HG02678 (cell line): ENCODE data around the gene DCAF10.
"Not testable (repeated sequence)": the region's sequence is repeated elsewhere in the genome, so short reads cannot be mapped to it uniquely, and the experiment has no call there.

Experiments
- ATAC-seq: cut with Tn5 transposase; IDR thresholded peaks from one replicate; pipeline ENCODE4 v1.9.1; 2021; ENCODE audit warnings: mild to moderate bottlenecking, moderate library complexity; ENCODE audit not compliant: unreplicated experiment

Gene DCAF10

GRCh38 chr9:37856551-37856950, 56.0 kb downstream of the DCAF10 start:
- ATAC-seq, result no peak

DNA sequence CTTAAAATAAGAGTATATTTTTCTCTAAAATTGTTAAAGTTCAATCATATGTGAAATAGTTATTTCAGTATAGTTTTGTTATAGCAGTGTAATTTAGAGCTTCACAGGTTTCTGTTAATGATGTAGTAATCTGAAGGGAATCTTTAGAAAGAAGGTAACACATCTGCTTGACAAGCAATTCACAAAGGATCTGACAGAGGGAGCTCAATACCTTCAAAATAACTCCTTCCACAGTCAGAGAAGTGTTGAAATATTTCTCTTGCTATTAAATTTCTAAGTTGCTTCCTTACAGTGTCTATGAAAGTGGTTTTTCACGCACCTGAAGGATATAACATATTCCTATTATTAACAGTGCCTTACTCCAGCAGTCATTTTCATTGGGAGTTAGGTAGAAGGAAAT, 58.4 kb downstream of the DCAF10 start:
- ATAC-seq, result no peak

- no peak for ATAC-seq
Measured at GRCh38 chr9:37862530-37862929, 61.9 kb downstream of the DCAF10 start.

DNA sequence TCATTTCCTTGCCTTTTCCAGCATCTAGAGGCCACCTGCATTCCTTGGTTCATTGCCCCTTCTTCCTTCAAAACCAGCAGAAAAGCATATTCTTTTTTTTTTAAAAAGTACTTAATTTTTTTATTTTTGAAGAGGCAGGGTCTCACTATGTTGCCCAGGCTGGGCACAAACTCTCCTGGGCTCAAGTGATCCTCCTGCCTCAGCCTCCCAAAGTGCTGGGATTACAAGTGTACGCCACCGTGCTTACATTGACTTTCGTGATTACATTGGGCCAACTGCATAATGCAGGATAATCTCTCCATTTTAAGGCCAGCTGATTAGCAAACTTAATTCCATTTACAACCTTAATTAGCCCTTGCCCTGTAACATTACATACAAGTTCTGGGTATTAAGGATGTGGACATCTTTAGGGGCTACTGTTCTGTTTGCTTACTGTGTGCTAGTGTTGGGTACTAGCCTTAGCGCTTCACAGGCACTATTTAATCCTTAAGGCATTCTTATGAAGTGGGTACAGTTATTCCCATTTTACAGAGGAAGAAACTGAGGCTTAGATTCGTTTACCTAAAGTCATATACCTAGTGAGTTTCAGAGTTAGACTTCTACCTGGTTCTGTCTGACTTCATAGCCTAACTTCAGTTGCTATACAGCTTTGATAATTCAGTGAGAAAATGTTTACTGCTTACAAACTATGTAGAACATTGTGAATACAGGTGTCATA, 69.6 kb downstream of the DCAF10 start:
- ATAC-seq, result no peak

DNA sequence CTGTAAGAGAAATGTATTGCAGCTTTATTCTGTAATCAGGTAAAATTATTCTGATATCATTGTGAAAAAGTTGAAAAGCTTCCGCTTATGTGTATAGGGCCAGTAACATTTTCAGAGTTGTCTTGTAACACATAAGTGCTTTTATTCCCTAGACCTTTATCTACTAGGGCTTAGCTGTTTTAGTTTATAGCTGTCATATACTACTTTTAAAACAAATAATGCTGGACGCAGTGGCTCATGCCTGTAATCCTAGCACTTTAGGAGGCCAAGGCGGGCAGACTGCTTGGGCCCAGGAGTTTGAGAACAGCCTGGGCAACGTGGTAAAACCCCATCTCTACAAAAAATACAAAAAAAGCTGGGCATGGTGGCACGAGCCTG, 70.2 kb downstream of the DCAF10 start:
- no peak for ATAC-seq

GRCh38 chr9:37873955-37874354, 73.4 kb downstream of the DCAF10 start:
- no peak for ATAC-seq

DNA sequence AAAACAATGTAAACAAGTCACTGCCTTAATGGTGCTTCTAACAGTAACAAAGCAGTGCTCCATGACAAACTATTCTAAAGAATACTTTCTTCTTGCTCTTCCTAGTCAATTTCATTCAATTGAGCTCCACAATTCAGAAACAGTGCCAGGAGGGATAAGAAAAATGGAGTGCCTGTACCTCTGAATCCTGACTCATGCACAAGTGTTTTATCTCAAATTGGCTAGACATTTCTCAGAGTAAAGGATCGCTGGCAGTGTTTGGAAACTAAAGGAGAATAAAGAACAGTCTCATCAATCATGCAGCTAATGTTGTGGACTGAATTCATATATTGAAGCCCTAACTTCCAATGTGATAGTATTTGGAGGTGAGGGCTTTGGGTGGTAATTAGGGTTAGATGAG, 75.8 kb downstream of the DCAF10 start:
- no peak for ATAC-seq

DNA sequence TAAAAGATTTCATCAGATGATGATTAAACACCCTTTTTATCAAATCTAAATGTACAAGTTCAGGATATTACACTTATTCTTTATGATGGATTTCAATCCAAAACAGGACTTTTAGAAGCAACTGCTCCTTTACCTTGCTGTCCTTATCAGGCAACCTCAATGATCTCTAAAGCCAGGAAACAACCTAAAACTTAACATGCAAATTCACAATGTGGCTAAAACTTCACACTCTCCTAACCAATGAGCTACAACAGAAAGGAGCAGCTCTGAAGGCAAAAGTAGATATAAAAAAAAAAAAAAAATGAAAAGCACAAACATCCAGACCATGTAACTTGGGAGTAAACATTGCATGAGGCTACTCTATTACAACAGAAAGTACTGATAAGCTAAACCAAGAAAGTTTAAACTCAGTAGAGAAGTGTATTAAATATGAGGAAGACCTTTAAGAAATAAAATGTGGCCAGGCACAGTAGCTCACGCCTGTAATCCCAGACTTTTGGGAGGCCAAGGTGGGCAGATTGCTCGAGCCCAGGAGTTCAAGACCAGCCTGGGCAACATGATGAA, 80.4 kb downstream of the DCAF10 start:
- no peak for ATAC-seq

DNA sequence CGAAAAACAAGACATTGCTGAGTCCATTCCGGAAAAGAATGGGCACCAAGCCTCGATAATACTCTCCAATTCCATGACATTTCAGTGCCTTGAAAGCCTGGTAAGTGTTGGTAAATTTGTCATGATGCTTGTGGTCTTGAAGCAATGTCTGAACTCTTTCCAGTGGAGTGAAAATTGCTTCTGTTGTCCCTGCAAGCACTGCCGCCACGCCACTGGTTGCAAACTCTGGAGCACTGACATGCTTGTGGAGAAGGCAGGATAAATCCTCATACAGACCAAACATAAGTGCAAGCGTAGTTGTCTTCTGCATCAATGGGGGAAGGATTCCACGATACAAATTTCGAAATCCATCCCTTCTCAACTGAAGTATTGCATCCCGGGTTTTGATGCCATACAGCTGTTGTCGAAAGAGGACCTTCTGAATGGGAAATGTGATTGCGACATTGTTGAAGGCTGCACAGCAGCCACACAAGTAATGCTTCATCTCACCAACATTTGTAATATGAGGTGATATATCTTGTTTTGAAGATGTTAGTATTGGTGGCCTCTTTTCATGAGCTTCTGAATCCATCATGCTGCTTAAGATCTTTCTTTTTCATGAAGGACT, 87.5 kb downstream of the DCAF10 start:
- ATAC-seq, result not testable (repeated sequence)

GRCh38 chr9:37889536-37889935, 88.9 kb downstream of the DCAF10 start:
- no peak for ATAC-seq

- not testable (repeated sequence) for ATAC-seq
Measured at GRCh38 chr9:37891042-37891441, 90.4 kb downstream of the DCAF10 start.

- no peak for ATAC-seq
Measured at GRCh38 chr9:37892063-37892462, 91.5 kb downstream of the DCAF10 start.

- ATAC-seq, result no peak
Measured at GRCh38 chr9:37897665-37898064, 97.1 kb downstream of the DCAF10 start.

GRCh38 chr9:37899041-37899440, 98.4 kb downstream of the DCAF10 start:
- ATAC-seq, result no peak

DNA sequence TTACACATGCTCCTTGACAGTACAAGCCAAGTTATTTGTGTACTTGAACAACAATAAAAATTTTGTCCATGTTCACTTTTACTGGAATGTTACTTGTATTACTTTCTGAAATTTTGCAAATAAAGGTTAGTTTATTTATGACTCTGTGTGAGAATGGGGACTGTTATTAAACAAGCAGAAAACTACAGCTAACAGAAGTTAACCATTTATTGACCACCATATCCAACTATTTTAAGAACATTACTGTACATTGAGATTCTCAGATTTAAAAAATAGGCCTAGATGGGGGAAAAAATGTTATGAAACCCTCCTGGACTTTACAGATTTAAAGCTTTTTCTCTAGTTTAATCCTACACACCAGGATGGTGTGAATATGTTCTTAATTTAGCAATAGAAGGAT, 101.5 kb downstream of the DCAF10 start:
- no peak for ATAC-seq

GRCh38 chr9:37902796-37903646, 102.4 kb downstream of the DCAF10 start:
- ATAC-seq, result peak; percentile 15

DNA sequence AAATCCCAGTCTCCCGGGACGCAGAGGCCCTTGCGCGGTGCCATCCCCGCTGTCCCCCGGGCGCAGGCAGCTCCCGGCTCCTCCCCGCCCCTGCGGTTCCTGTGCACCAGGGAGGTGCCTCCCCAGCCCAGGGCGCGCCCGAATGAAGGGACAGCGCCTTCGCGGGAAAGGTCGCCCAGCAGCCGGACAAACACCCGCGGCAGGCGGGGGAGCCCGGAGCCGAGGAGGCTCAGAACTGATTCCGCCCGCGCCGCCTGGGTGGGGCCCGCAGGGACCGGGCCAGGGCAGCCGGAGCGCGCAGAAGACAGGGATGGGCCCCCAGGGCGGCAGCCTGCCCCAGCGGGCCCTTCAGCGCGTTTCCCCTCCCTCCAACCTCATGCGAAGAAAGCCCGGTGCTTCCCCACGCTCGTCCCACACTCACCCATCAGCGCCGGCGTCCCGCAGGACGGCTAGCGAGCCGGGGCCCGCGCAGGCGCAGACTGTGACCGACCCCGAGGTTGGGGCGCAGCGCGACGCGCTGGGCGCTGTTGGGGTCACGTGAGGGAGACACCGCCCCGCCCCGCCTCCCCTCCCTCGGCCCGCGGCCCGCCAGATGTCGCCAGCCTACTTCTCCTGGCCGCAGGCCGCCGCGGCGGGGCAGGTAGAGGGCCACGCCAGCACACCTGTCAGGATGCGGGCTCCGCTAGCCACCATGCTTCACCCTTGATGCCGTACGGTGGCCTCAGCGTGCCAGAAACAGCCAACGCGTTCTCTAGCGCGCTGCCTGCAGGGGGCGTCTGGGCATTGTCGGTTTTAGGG, 103.2 kb downstream of the DCAF10 start, which contains the start of gene SLC25A51:
TSS of gene SLC25A51 (minus strand) at position 481 of the 798 bp plus-strand sequence. CDS start 15,577 bp downstream, outside the sequence.
- peak; percentile 84 for ATAC-seq

GRCh38 chr9:37904445-37905130, 104.0 kb downstream of the DCAF10 start:
- ATAC-seq, result no peak

DNA sequence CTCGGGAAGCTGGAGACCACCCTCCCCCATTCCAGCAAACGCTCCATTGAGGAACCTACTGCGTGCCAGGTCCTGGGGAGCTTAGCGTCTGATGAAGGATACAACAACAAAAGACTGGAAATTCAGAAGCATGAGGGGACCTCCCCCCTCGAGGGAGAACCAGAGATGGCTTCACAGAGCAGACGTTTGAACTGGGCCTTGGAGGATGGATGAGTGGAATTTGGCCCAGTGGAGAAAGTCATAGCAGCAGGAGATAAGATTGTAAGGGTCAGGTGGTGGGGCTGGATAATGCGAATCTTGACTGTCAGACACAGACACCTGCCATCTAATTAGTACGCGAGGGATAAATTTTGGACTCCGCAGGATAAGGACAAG, 104.5 kb downstream of the DCAF10 start:
- ATAC-seq, result no peak

DNA sequence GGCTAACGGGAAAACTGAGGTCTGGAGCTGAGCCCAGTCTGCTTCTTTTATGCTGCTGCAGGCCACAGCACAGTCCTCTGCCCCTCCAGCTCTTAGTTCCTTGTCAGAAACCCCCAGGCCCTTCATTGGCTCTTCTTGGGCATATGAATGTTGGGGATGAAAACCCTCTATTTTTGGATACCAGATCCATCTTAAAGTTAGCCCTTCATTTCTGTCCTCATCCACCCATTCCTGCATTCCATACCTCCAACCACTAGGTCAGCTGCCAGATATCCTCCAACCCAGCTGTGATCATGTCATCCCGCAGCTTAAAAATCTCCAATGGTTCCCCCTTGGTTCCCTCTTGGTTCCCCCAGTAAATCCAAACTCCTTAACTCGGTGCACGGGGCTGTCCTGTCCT, 105.2 kb downstream of the DCAF10 start:
- no peak for ATAC-seq
